Lower lobe of right lung (tissue), 2 donors: ENCODE measurements around the gene CACNA1B. TPM values are rescaled to one million over a fixed set of nuclear protein-coding genes. Genes with fewer than 3 reads are reported as not detected.

ENCODE experiments used
- ATAC-seq, 2 donors: fragments of 200-7000 bp; cut with Tn5 transposase; one replicate each; pipeline ENCODE4 v1.9.1; 2020 to 2022; ENCODE audit warnings: mild to moderate bottlenecking in 2 of 2, moderate library complexity in 2 of 2
- DNase-seq: peaks from one replicate; pipeline ENCODE4 v3.0.0-alpha.2; 2020
- H3K27ac ChIP-seq: fragments of 200-600 bp; one replicate; pipeline ENCODE4 v1.8.0; 2022
- H3K27me3 ChIP-seq: fragments of 200-600 bp; one replicate; pipeline ENCODE4 v1.8.0; 2022; ENCODE audit warnings: low read depth
- H3K36me3 ChIP-seq: fragments of 200-600 bp; one replicate; pipeline ENCODE4 v1.8.0; 2022; ENCODE audit warnings: mild to moderate bottlenecking
- H3K4me1 ChIP-seq: fragments of 200-600 bp; one replicate; pipeline ENCODE4 v1.8.0; 2022
- H3K4me3 ChIP-seq: fragments of 200-600 bp; one replicate; pipeline ENCODE4 v1.8.0; 2022; ENCODE audit warnings: mild to moderate bottlenecking
- H3K9me3 ChIP-seq: fragments of 200-600 bp; one replicate; pipeline ENCODE4 v1.8.0; 2022
- intact Hi-C: fragments of 100-400 bp; cut with DNase I; formaldehyde crosslinking; loops from one replicate; pipeline ENCODE4 v1.11.0; 2022
- total RNA-seq: library from RNA; stranded (reverse); fragmentation: NEBNext Ultra II Directional; extraction: Animal tissue kit (Norgen Biotek cat#: 25700); gene quantifications from one replicate; pipeline ENCODE4 v1.2.1, GENCODE V29; 2021
- TF ChIP-seq, protein P1 (sequence below): fragments of 200-600 bp; IDR thresholded peaks from one replicate; pipeline ENCODE4 v1.8.0; 2022; ENCODE audit warnings: antibody characterized with exemption, mild to moderate bottlenecking
- donor health status: DM: no; HTN: yes; CAD: no; lungs with severe emphysema.

The CACNA1B gene
- total RNA-seq, 1 donor from 2014 or later: 0.06 TPM

DNA sequence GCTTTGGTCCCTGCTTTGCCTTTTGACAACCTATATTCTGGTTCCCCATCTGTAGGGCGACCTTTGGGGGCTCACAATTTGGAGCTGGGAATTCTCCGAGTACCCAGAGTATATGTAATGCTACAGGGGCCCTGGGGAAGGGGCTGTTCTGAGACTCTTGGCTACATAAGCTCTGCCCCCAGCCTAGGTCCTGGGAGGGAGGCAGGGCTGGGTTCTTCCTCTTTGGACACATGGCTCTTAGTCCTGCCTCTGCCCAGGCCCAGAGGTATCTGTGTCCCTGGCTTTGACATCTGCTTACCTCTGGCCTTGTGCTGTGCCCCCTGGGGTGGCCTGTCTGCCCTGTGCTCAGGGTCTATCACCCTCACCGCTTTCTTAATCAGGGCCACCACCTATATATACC is 181.6 kb downstream of the CACNA1B start:
- Histone ChIP-seq H3K4me1 (no peaks in the 10 kb centered on the region), H3K27me3 (peaks cover under 1% of the 10 kb centered on the region), H3K9me3 (no peaks in the 10 kb centered on the region), H3K27ac (no peak overlapping the region), H3K4me3 (no peak overlapping the region), H3K36me3 (no peaks in the 10 kb centered on the region)
- TF ChIP-seq, protein P1, sequence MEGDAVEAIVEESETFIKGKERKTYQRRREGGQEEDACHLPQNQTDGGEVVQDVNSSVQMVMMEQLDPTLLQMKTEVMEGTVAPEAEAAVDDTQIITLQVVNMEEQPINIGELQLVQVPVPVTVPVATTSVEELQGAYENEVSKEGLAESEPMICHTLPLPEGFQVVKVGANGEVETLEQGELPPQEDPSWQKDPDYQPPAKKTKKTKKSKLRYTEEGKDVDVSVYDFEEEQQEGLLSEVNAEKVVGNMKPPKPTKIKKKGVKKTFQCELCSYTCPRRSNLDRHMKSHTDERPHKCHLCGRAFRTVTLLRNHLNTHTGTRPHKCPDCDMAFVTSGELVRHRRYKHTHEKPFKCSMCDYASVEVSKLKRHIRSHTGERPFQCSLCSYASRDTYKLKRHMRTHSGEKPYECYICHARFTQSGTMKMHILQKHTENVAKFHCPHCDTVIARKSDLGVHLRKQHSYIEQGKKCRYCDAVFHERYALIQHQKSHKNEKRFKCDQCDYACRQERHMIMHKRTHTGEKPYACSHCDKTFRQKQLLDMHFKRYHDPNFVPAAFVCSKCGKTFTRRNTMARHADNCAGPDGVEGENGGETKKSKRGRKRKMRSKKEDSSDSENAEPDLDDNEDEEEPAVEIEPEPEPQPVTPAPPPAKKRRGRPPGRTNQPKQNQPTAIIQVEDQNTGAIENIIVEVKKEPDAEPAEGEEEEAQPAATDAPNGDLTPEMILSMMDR: no peak
- intact Hi-C loops: no loop called here
- no peak for DNase-seq
- no peak for ATAC-seq

DNA sequence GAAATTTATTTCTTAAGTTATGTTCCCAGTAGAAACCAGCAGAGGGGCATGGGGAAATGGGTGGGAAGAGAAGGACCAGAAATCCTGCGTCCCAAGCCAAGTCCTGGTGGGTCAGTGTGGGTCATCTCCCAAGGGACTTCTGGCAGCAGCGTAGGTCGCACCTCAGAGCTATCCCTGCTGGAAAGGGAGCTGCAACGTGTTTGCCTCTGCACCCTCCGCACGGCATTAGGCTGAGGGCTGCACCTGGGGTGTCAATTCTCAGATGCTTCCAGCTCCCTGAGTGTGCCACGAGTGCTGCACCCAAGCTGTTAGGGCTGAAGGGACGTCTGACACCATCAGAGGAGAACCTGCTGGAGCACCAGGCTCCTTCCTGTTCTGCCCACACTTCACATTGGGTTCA is 182.8 kb downstream of the CACNA1B start:
- ATAC-seq (no peak), DNase-seq (no peak)
- H3K27ac ChIP-seq: no peak overlapping the region
- TF ChIP-seq, protein P1: no peak
- H3K9me3 ChIP-seq: no peaks in the 10 kb centered on the region
- intact Hi-C loops: no loop called here
- H3K4me1 ChIP-seq: no peaks in the 10 kb centered on the region
- no peaks in the 10 kb centered on the region for H3K36me3 ChIP-seq
- peaks cover 7% of the 10 kb centered on the region for H3K27me3 ChIP-seq
- H3K4me3 ChIP-seq: no peak overlapping the region

DNA sequence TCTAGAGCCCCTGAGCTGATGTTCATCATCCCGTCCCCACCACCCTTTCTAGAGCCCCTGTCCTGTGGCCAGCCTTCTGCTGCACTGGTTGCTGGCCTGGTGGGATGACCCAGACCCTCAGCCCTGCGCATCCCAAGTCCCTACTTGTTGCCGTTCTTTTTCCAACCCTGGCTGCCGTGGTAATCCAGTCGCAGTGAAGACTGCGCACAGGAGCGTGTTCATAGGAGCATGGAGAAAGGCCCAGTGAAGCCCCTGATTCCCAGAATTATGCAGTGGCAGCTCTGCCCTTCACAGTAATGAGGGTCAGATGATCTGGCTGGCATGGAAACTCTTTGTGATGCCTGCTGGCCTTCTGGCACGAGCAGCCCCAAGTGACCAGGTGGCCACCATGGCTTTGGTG is 183.3 kb downstream of the CACNA1B start:
- H3K36me3 ChIP-seq: no peaks in the 10 kb centered on the region
- no peak overlapping the region for H3K27ac ChIP-seq
- no peaks in the 10 kb centered on the region for H3K9me3 ChIP-seq
- DNase-seq (no peak), ATAC-seq (no peak)
- no peak overlapping the region for H3K4me3 ChIP-seq
- TF ChIP-seq, protein P1: no peak
- intact Hi-C loops: no loop called here
- H3K27me3 ChIP-seq: peaks cover 7% of the 10 kb centered on the region
- no peaks in the 10 kb centered on the region for H3K4me1 ChIP-seq

DNA sequence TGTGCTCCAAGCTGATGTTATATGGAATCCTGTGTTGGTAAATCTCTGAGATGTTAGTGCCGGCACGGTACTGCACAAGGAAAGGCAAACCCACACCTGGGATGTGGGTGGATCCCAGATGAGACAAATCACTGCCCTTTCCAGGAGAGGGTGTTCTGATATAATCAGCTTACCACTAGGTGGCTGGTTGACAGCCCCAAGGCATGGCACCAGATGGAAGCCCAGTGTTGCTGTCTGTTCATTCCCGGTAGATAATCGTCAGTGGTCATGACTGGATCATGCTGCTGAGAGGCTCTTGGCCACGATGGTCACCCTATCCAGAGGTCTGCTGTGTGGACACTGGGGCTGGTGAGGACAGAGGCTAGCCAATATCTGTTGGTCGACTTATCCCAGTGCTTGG is 184.0 kb downstream of the CACNA1B start:
- H3K27ac ChIP-seq: no peak overlapping the region
- peaks cover 7% of the 10 kb centered on the region for H3K27me3 ChIP-seq
- H3K4me1 ChIP-seq: no peaks in the 10 kb centered on the region
- ATAC-seq: no peak
- DNase-seq: no peak
- H3K4me3 ChIP-seq: no peak overlapping the region
- intact Hi-C loops: no loop called here
- H3K36me3 ChIP-seq: no peaks in the 10 kb centered on the region
- TF ChIP-seq, protein P1: no peak
- H3K9me3 ChIP-seq: no peaks in the 10 kb centered on the region

DNA sequence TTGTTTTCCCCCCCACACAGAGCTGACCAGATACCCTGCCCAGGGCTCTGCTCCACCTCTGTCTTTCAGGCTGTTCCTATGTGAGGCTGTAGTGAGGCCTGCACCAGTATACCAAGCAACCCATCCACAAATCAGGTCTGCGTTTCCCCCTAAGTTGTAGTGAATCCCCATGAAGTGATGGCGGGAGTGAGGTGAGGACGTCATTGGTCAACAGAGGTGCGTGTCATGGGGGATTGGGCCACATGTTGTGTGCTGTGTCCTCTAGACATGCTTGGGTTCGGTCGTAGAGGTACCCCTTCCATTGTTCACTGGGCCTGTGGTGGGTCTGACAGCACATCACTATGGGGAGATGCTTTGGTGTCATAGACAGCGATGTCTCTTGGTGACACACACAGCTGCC is 184.6 kb downstream of the CACNA1B start:
- Histone ChIP-seq H3K36me3 (no peaks in the 10 kb centered on the region), H3K4me3 (no peak overlapping the region), H3K27me3 (peaks cover 7% of the 10 kb centered on the region), H3K27ac (no peak overlapping the region), H3K9me3 (no peaks in the 10 kb centered on the region), H3K4me1 (no peaks in the 10 kb centered on the region)
- DNase-seq (no peak), ATAC-seq (no peak)
- intact Hi-C loops: no loop called here
- TF ChIP-seq, protein P1: no peak

DNA sequence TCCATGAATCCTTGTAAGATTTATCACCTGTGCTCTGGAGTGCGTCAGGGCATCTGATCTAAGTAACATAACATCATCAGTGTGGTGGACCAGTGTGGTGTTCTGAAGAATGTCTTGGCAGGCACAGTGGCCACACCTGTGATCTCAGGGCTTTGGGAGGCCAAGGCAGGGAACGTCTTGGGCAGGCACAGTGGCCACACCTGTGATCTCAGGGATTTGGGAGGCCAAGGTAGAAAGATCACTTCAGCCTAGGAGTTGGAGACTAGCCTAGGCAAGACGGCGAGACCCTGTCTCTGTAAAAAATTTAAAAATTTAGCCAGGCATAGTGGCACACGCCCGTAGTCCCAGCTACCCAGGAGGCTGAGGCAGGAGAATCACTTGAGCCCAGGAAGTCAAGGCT is 185.5 kb downstream of the CACNA1B start:
- TF ChIP-seq, protein P1: no peak
- Histone ChIP-seq H3K36me3 (no peaks in the 10 kb centered on the region), H3K9me3 (no peaks in the 10 kb centered on the region), H3K27ac (no peak overlapping the region), H3K4me3 (no peak overlapping the region), H3K27me3 (peaks cover 7% of the 10 kb centered on the region), H3K4me1 (no peaks in the 10 kb centered on the region)
- DNase-seq: no peak
- intact Hi-C loops: no loop called here
- ATAC-seq: no peak
